DOHH2 (cell line): Measurements from ENCODE around the gene COPG1.

Experiments
- EZH2phosphoT487 ChIP-seq: fragments of 200-600 bp; sonication (generic); IDR thresholded peaks from 2 replicates; pipeline ENCODE4 v1.6.1; 2017; ENCODE audit warnings: borderline replicate concordance, mild to moderate bottlenecking, antibody characterized with exemption, low read length, moderate library complexity, mixed read lengths
- TF ChIP-seq, protein P1 (sequence below): fragments of 200-600 bp; sonication (generic); IDR thresholded peaks from one replicate; pipeline ENCODE4 v1.5.1; 2014; ENCODE audit warnings: antibody characterized with exemption, mild to moderate bottlenecking, low read depth, low read length; ENCODE audit not compliant: poor library complexity, severe bottlenecking

DNA sequence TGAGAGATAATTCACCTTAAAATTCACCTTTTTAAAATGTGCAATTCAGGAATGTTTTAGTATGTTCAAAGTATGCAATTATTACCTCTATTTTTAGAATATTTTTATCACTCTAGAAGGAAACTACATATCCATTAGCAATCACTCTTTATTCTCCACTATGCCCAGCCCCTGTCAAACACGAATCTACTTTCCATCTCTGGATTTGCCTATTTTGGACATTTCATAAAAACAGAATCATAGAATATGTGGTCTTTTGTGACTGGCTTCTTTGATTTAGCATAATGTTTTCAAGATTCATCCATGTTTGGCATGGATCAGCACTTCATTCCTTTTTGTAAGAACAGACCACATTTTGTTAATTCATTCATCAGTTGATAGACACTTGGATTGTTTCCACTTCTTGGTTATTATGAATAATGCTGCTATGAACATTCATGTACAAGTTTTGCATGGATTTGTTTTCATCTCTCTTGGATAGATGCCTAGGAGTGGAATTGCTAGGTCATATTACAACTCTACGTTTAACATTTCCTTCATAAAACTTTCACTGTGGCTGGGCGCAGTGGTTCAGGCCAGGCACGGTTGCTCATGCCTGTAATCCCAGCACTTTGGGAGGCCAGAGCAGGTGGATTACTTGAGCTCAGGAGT is 42.0 kb downstream of the COPG1 start:
- TF ChIP-seq, protein P1, sequence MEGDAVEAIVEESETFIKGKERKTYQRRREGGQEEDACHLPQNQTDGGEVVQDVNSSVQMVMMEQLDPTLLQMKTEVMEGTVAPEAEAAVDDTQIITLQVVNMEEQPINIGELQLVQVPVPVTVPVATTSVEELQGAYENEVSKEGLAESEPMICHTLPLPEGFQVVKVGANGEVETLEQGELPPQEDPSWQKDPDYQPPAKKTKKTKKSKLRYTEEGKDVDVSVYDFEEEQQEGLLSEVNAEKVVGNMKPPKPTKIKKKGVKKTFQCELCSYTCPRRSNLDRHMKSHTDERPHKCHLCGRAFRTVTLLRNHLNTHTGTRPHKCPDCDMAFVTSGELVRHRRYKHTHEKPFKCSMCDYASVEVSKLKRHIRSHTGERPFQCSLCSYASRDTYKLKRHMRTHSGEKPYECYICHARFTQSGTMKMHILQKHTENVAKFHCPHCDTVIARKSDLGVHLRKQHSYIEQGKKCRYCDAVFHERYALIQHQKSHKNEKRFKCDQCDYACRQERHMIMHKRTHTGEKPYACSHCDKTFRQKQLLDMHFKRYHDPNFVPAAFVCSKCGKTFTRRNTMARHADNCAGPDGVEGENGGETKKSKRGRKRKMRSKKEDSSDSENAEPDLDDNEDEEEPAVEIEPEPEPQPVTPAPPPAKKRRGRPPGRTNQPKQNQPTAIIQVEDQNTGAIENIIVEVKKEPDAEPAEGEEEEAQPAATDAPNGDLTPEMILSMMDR = no peak
- TF ChIP-seq EZH2phosphoT487 = no peak
